ENCODE results near the gene SLC24A3.

Gene SLC24A3

DNA sequence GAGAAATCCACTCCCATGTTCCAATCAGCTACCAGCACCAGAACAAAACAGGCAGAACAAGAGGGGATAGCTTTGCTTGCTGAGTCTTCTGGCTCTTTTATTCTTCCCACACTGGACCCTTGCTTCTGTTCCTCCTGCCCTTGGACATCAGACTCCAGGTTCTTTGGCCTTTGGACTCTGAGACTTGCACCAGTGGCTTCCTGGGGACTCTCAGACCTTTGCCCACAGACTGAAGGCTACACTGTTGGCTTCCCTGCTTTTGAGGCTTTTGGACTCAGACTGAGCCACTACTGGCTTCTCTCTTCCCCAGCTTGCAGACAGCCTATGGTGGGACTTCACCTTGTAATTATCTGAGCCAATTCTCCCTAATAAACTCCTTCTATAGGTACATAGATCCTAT, 403.2 kb downstream of the SLC24A3 start:
- TF ChIP-seq, protein P1, sequence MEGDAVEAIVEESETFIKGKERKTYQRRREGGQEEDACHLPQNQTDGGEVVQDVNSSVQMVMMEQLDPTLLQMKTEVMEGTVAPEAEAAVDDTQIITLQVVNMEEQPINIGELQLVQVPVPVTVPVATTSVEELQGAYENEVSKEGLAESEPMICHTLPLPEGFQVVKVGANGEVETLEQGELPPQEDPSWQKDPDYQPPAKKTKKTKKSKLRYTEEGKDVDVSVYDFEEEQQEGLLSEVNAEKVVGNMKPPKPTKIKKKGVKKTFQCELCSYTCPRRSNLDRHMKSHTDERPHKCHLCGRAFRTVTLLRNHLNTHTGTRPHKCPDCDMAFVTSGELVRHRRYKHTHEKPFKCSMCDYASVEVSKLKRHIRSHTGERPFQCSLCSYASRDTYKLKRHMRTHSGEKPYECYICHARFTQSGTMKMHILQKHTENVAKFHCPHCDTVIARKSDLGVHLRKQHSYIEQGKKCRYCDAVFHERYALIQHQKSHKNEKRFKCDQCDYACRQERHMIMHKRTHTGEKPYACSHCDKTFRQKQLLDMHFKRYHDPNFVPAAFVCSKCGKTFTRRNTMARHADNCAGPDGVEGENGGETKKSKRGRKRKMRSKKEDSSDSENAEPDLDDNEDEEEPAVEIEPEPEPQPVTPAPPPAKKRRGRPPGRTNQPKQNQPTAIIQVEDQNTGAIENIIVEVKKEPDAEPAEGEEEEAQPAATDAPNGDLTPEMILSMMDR (IDR thresholded peaks at IDR 0.05; ENCODE audit: low read depth, low read length) = no peak
- no peak for TF ChIP-seq POLR2A (IDR thresholded peaks at IDR 0.05; ENCODE audit: extremely low read depth, insufficient read length)
- TF ChIP-seq MYC (IDR thresholded peaks at IDR 0.05; ENCODE audit: low read depth, low read length) = no peak
- TF ChIP-seq, protein P2, sequence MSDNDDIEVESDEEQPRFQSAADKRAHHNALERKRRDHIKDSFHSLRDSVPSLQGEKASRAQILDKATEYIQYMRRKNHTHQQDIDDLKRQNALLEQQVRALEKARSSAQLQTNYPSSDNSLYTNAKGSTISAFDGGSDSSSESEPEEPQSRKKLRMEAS (IDR thresholded peaks at IDR 0.05; ENCODE audit: low read depth, low read length) = no peak
- no peak for DNase-seq (ENCODE audit: low read depth)
- no peak overlapping the region for H3K4me3 ChIP-seq (ENCODE audit: low read depth, low read length)

DNA sequence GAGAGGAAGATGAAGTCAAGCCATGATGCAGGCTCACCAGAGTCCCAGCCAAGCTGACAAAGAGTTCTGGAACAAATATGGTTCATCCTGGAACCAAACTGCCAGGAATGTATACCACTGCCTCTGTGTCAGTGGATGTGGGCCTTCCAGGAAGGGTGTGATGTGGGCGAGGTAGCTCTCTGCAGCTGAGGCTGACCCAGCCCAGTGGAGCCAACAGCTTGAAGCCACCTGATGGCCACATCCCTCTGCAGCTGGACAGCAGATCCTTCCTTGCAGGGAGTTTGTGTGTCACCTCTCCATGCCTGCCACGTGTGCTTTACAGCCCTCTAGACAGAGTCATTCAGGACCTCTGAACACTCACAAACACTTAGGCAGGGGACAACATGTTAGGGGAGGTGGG, 403.6 kb downstream of the SLC24A3 start:
- no peak for DNase-seq (ENCODE audit: low read depth)
- TF ChIP-seq POLR2A (IDR thresholded peaks at IDR 0.05; ENCODE audit: extremely low read depth, insufficient read length) (no peak), MYC (IDR thresholded peaks at IDR 0.05; ENCODE audit: low read depth, low read length) (no peak)
- TF ChIP-seq, protein P2 (IDR thresholded peaks at IDR 0.05; ENCODE audit: low read depth, low read length) = no peak
- TF ChIP-seq, protein P1 (IDR thresholded peaks at IDR 0.05; ENCODE audit: low read depth, low read length) = no peak
- no peak overlapping the region for H3K4me3 ChIP-seq (ENCODE audit: low read depth, low read length)

DNA sequence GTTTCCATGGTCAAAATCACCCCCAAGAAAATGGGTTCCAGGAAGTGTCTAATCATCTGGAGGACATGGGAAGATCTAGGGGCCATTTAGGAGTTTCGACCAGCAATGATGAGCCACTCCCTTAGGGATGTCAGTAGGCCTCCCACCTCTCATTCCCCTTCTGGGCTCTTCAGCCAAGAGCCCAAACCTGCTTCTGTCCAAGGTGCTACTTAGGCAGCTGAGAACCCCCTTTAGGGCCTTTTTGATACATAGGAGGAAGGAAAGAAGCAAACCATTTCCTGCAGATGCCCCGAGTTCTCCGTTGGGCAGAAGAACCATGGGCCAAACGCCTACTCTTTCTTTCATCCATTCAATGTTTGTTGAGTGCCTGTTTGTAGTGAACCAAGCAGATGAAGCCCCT, 404.2 kb downstream of the SLC24A3 start:
- no peak overlapping the region for H3K4me3 ChIP-seq (ENCODE audit: low read depth, low read length)
- TF ChIP-seq, protein P1 (IDR thresholded peaks at IDR 0.05; ENCODE audit: low read depth, low read length) = no peak
- TF ChIP-seq POLR2A (IDR thresholded peaks at IDR 0.05; ENCODE audit: extremely low read depth, insufficient read length) (no peak), MYC (IDR thresholded peaks at IDR 0.05; ENCODE audit: low read depth, low read length) (no peak)
- TF ChIP-seq, protein P2 (IDR thresholded peaks at IDR 0.05; ENCODE audit: low read depth, low read length) = no peak
- DNase-seq (ENCODE audit: low read depth) = no peak

DNA sequence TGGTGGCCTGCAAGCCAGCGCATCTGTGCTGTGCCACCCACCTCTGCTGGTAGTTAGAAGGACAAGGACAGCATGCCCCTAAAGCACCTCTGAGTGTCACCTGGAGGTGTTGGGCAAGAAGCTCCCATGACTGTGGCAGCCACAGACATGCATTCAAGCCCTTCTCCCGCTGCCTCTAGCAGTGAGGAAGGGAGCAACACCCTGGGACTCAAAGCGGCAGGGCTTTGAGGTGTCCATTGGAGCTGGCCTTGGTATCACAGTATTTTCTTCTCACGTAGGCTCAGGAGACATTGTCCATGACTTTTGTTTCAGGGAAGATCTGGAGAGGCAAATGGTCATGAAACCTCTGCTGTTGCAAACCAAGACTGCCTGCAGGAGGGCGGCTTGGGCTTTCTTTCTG, 404.8 kb downstream of the SLC24A3 start:
- TF ChIP-seq MYC (IDR thresholded peaks at IDR 0.05; ENCODE audit: low read depth, low read length) = no peak
- TF ChIP-seq, protein P2 (IDR thresholded peaks at IDR 0.05; ENCODE audit: low read depth, low read length) = no peak
- TF ChIP-seq, protein P1 (IDR thresholded peaks at IDR 0.05; ENCODE audit: low read depth, low read length) = no peak
- no peak for TF ChIP-seq POLR2A (IDR thresholded peaks at IDR 0.05; ENCODE audit: extremely low read depth, insufficient read length)
- DNase-seq (ENCODE audit: low read depth) = no peak
- H3K4me3 ChIP-seq (ENCODE audit: low read depth, low read length) = no peak overlapping the region

DNA sequence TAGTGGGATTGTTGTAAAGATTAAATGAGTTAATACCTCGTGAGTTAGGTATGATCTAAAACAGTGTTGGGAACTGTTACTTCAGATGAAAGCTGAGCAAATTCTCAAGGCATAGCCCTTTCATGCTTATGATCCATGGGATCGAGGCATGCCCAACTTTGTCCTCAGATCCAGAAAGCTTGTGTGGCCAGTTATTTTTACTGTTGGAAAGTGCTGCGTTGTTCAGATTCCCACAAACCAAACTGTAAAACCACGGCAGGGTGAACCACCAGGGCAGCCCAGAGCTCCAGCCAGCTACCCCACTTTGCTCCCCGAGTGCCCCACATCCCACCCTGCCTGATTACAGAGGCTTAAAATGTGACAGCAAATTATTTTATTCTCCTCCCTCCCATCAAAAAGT, 406.3 kb downstream of the SLC24A3 start:
- DNase-seq (ENCODE audit: low read depth) = no peak
- TF ChIP-seq POLR2A (IDR thresholded peaks at IDR 0.05; ENCODE audit: extremely low read depth, insufficient read length) = no peak
- TF ChIP-seq, protein P1 (IDR thresholded peaks at IDR 0.05; ENCODE audit: low read depth, low read length) = no peak
- TF ChIP-seq, protein P2 (IDR thresholded peaks at IDR 0.05; ENCODE audit: low read depth, low read length) = no peak
- TF ChIP-seq MYC (IDR thresholded peaks at IDR 0.05; ENCODE audit: low read depth, low read length) = no peak
- H3K4me3 ChIP-seq (ENCODE audit: low read depth, low read length) = no peak overlapping the region

Measured in NB4 (cell line).